Esophagus squamous epithelium (tissue), 5 donors: Measurements from ENCODE around the gene KLC1. TPM values are rescaled to one million over a fixed set of nuclear protein-coding genes. Genes with fewer than 3 reads are reported as not detected.

Source experiments
- DNase-seq: peaks from one replicate; lab custom pipeline; 2025; lab: John Stamatoyannopoulos, UW
- H3K27ac ChIP-seq, 4 donors: fragments of 200-600 bp; sonication (generic); one replicate each; pipeline ENCODE4 v1.5.1; 2016 to 2019; ENCODE audit warnings: mild to moderate bottlenecking in 1 of 4
- H3K27me3 ChIP-seq, 4 donors: fragments of 200-600 bp; sonication (generic); 1 replicate in 3 of 4; 2 replicates in 1 of 4; pipeline versions ENCODE4 v1.5.1 to v1.6.0; 2017 to 2021; ENCODE audit warnings: antibody characterized with exemption in 1 of 4
- H3K36me3 ChIP-seq, 3 donors: fragments of 200-600 bp; sonication (generic); one replicate each; pipeline ENCODE4 v1.5.1; 2016 to 2019
- H3K4me1 ChIP-seq, 3 donors: fragments of 200-600 bp; sonication (generic); one replicate each; pipeline ENCODE4 v1.5.1; 2017 to 2019
- H3K4me3 ChIP-seq, 4 donors: fragments of 200-600 bp; sonication (generic); 1 replicate in 3 of 4; 2 replicates in 1 of 4; pipeline ENCODE4 v1.5.1; 2016 to 2019; ENCODE audit warnings: mild to moderate bottlenecking in 2 of 4, moderate library complexity in 1 of 4
- H3K9me3 ChIP-seq, 3 donors: fragments of 200-600 bp; sonication (generic); one replicate each; pipeline ENCODE4 v1.5.1; 2016 to 2019
- POLR2A ChIP-seq, 4 donors: fragments of 450-650 bp; IDR thresholded peaks; one replicate each; pipeline ENCODE4 v1.6.1; 2017; ENCODE audit warnings: antibody characterized with exemption in 4 of 4, mild to moderate bottlenecking in 4 of 4, moderate library complexity in 3 of 4
- WGBS, 2 donors: methylation state at CpG; one replicate each; pipeline ENCODE4 v1.1.5; 2018; 5-methylcytosine and 5-hydroxymethylcytosine counted together
- intact Hi-C: fragments of 100-400 bp; cut with DNase I; formaldehyde crosslinking; loops from one replicate; pipeline ENCODE4 v1.15.0; 2022
- total RNA-seq, 4 donors: library from RNA; depleted of rRNA; stranded (reverse); fragments of >200 nt; gene quantifications; one replicate each; pipeline ENCODE4 v1.1.0, GENCODE V29; 2016
- TF ChIP-seq, protein P1 (sequence below), 6 experiments: fragments of 450-650 bp in 4 of 6; fragments of 200-600 bp in 2 of 6; sonication (generic) in 2 of 6; IDR thresholded peaks; one replicate each; pipeline ENCODE4 v1.5.1; 2016 to 2019; ENCODE audit warnings: antibody characterized with exemption in 6 of 6, mild to moderate bottlenecking in 4 of 6, moderate library complexity in 4 of 6
- donor health status: DM: yes; HTN: yes; CAD: no.

The KLC1 gene
- total RNA-seq, 4 donors from 2014 or later: 101 to 285 (median 194) TPM

GRCh38 chr14:103696466-103697071 is 67.6 kb downstream of the KLC1 start:
- TF ChIP-seq POLR2A (IDR thresholded peaks at IDR 0.05): no peak
- TF ChIP-seq, protein P1, sequence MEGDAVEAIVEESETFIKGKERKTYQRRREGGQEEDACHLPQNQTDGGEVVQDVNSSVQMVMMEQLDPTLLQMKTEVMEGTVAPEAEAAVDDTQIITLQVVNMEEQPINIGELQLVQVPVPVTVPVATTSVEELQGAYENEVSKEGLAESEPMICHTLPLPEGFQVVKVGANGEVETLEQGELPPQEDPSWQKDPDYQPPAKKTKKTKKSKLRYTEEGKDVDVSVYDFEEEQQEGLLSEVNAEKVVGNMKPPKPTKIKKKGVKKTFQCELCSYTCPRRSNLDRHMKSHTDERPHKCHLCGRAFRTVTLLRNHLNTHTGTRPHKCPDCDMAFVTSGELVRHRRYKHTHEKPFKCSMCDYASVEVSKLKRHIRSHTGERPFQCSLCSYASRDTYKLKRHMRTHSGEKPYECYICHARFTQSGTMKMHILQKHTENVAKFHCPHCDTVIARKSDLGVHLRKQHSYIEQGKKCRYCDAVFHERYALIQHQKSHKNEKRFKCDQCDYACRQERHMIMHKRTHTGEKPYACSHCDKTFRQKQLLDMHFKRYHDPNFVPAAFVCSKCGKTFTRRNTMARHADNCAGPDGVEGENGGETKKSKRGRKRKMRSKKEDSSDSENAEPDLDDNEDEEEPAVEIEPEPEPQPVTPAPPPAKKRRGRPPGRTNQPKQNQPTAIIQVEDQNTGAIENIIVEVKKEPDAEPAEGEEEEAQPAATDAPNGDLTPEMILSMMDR (IDR thresholded peaks at IDR 0.05): no peak
- H3K27me3 ChIP-seq: no peaks in the 10 kb centered on the region
- H3K4me3 ChIP-seq: no peak overlapping the region
- WGBS, 2 donors: 45 to 48% methylated on average over 10 to 14 of the region's 17 CpGs
- intact Hi-C loops: loop anchor here (10.0 kb wide), 1 partner anchor 122 kb away; no protein-coding TSS in a partner anchor
- peak overlapping the region in 3 of 4 donors; percentile 68 to 84 (median 73) for H3K27ac ChIP-seq
- H3K9me3 ChIP-seq: no peaks in the 10 kb centered on the region
- peaks cover 39 to 97% (median 53%) of the 10 kb centered on the region in 3 donors for H3K4me1 ChIP-seq
- H3K36me3 ChIP-seq: peaks cover 28 to 87% (median 46%) of the 10 kb centered on the region in 3 donors
- no peak for DNase-seq

- TF ChIP-seq, protein P1 (IDR thresholded peaks at IDR 0.05): no peak
- no peak for TF ChIP-seq POLR2A (IDR thresholded peaks at IDR 0.05)
- H3K9me3 ChIP-seq: no peaks in the 10 kb centered on the region
- intact Hi-C loops: loop anchor here (10.0 kb wide), 1 partner anchor 122 kb away; no protein-coding TSS in a partner anchor
- peak overlapping the region in 3 of 4 donors; percentile 68 to 84 (median 78) for H3K27ac ChIP-seq
- H3K4me1 ChIP-seq: peaks cover 38 to 94% (median 53%) of the 10 kb centered on the region in 3 donors
- H3K4me3 ChIP-seq: no peak overlapping the region
- DNase-seq: no peak
- H3K27me3 ChIP-seq: no peaks in the 10 kb centered on the region
- WGBS, 2 donors: 30 to 52% methylated on average over 3 of the region's 3 CpGs
- H3K36me3 ChIP-seq: peaks cover 32 to 87% (median 44%) of the 10 kb centered on the region in 3 donors
These were observed 68.2 kb downstream of the KLC1 start for GRCh38 chr14:103697206-103697602.

- 77 to 85% methylated on average over 5 to 6 of the region's 14 CpGs for WGBS, 2 donors
These were observed 68.8 kb downstream of the KLC1 start for GRCh38 chr14:103697603-103698379.

DNA sequence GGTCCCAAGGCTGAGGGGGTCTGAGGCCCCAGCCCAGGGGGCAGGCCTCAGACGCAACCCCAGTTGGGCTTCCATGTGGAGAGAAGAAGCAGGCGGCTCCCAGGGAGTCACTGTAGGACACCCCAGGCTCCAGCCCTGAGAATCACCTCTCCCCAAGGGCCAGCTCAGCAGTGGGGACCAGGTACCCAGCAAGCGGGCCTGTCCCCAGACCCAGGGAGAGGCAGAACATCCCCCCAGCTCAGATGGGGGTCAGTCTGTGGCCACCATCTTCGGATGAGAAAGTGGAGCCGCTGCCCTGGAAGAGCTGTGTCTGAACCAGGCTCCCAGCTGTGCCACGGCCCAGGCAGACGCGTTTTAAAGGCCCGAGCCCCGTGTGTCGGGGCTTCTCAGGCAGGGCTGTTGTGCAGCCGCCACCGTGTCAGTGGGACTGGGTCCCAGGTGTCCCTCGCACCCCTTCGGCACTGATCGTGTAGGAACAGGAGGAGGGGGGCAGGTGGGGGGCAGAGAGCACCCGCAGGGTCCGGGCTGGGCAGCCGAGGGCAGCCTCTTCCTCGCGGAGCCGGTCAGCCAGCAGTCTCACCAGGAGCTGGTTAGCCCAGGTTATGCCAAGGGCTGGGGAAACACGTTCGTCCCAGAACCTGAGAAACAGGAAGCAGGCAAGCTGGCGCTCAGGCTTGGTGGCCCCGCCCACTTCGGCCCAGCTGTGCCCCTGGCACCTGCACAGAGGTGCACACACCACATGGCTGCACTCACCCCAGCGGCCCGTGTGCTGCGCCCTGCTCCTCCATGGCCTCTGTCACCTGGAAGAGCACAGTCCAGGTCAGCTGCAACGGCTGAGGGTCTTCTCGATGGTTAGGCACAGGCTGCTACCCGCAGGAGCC is 69.6 kb downstream of the KLC1 start:
- DNase-seq: no peak
- WGBS, 2 donors: 35 to 50% methylated on average over 9 to 12 of the region's 33 CpGs
- intact Hi-C loops: loop anchor here (10.0 kb wide), 1 partner anchor 124 kb away; no protein-coding TSS in a partner anchor
- TF ChIP-seq, protein P1 (IDR thresholded peaks at IDR 0.05): no peak
- TF ChIP-seq POLR2A (IDR thresholded peaks at IDR 0.05): no peak
- peaks cover 34 to 94% (median 45%) of the 10 kb centered on the region in 3 donors for H3K4me1 ChIP-seq
- no peaks in the 10 kb centered on the region for H3K27me3 ChIP-seq
- no peak overlapping the region for H3K4me3 ChIP-seq
- no peaks in the 10 kb centered on the region for H3K9me3 ChIP-seq
- peaks cover 35 to 87% (median 44%) of the 10 kb centered on the region in 3 donors for H3K36me3 ChIP-seq
- H3K27ac ChIP-seq: peak overlapping the region; percentile 68 to 84 (median 74)

More at GRCh38 chr14:103697603-103698379, 68.8 kb downstream of the KLC1 start:
- Histone ChIP-seq H3K36me3 (peaks cover 33 to 87% (median 46%) of the 10 kb centered on the region in 3 donors), H3K9me3 (no peaks in the 10 kb centered on the region), H3K27me3 (no peaks in the 10 kb centered on the region), H3K4me1 (peaks cover 34 to 94% (median 53%) of the 10 kb centered on the region in 3 donors), H3K27ac (peak overlapping the region; percentile 68 to 84 (median 74)), H3K4me3 (no peak overlapping the region)
- no peak for DNase-seq
- TF ChIP-seq, protein P1 (IDR thresholded peaks at IDR 0.05): no peak
- TF ChIP-seq POLR2A (IDR thresholded peaks at IDR 0.05): no peak
- intact Hi-C loops: loop anchor here (10.0 kb wide), 1 partner anchor 123 kb away; no protein-coding TSS in a partner anchor
